DOHH2 (cell line): ENCODE measurements around the gene CARM1.
A peak's percentile ranks its signal among the peaks of the same experiment; 100 is the strongest.

Source experiments
- H3F3A ChIP-seq: fragments of 200-600 bp; sonication (generic), shearing (Covaris generic); 2 replicates; pipeline ENCODE4 v1.6.0; 2016; ENCODE audit warnings: antibody characterized with exemption, mild to moderate bottlenecking; ENCODE audit not compliant: control insufficient read depth, insufficient read depth
- H3K27ac ChIP-seq: fragments of 200-600 bp; sonication (generic); 2 replicates; pipeline ENCODE4 v1.5.1; 2014; ENCODE audit warnings: low read depth, mild to moderate bottlenecking, low read length, moderate library complexity
- H3K27me3 ChIP-seq: fragments of 200-600 bp; sonication (generic); 2 replicates; pipeline ENCODE4 v1.6.1; 2014; ENCODE audit warnings: mild to moderate bottlenecking, low read length, mixed read lengths; ENCODE audit not compliant: control insufficient read depth
- H3K36me3 ChIP-seq: fragments of 200-600 bp; sonication (generic); 2 replicates; pipeline ENCODE4 v1.6.1; 2014; ENCODE audit warnings: mild to moderate bottlenecking, low read length, moderate library complexity, mixed read lengths; ENCODE audit not compliant: control insufficient read depth
- H3K4me1 ChIP-seq: fragments of 200-600 bp; sonication (generic); 2 replicates; pipeline ENCODE4 v1.6.1; 2014; ENCODE audit warnings: mild to moderate bottlenecking, low read length, mixed read lengths; ENCODE audit not compliant: control insufficient read depth
- H3K4me2 ChIP-seq: fragments of 200-600 bp; sonication (generic); 2 replicates; pipeline ENCODE4 v1.6.0; 2014; ENCODE audit warnings: mild to moderate bottlenecking, low read length, moderate library complexity
- H3K4me3 ChIP-seq: fragments of 200-600 bp; sonication (generic); 2 replicates; pipeline ENCODE4 v1.5.1; 2014; ENCODE audit warnings: mild to moderate bottlenecking, low read length, mixed read lengths
- H3K79me2 ChIP-seq: fragments of 200-600 bp; sonication (generic); 2 replicates; pipeline ENCODE4 v1.6.1; 2014; ENCODE audit warnings: mild to moderate bottlenecking, low read length, mixed read lengths; ENCODE audit not compliant: control insufficient read depth
- H3K9me2 ChIP-seq: fragments of 200-600 bp; sonication (generic); replicated peaks from 2 replicates; pipeline ENCODE4 v1.6.1; 2014; ENCODE audit warnings: mild to moderate bottlenecking, low read length, mixed read lengths; ENCODE audit not compliant: control insufficient read depth
- H3K9me3 ChIP-seq: fragments of 200-600 bp; sonication (generic); 2 replicates; pipeline ENCODE4 v1.6.1; 2014; ENCODE audit warnings: antibody characterized with exemption, low read length, mixed read lengths; ENCODE audit not compliant: control insufficient read depth, insufficient read depth
- H4K20me1 ChIP-seq: fragments of 200-600 bp; sonication (generic); 2 replicates; pipeline ENCODE4 v1.6.0; 2014; ENCODE audit warnings: low read depth, mild to moderate bottlenecking, antibody characterized with exemption, low read length, moderate library complexity; ENCODE audit not compliant: control insufficient read depth, insufficient read depth
- EZH2phosphoT487 ChIP-seq: fragments of 200-600 bp; sonication (generic); IDR thresholded peaks from 2 replicates; pipeline ENCODE4 v1.6.1; 2017; ENCODE audit warnings: borderline replicate concordance, mild to moderate bottlenecking, antibody characterized with exemption, low read length, moderate library complexity, mixed read lengths
- TF ChIP-seq, protein P1 (sequence below): fragments of 200-600 bp; sonication (generic); IDR thresholded peaks from one replicate; pipeline ENCODE4 v1.5.1; 2014; ENCODE audit warnings: antibody characterized with exemption, mild to moderate bottlenecking, low read depth, low read length; ENCODE audit not compliant: poor library complexity, severe bottlenecking

CARM1 gene

DNA sequence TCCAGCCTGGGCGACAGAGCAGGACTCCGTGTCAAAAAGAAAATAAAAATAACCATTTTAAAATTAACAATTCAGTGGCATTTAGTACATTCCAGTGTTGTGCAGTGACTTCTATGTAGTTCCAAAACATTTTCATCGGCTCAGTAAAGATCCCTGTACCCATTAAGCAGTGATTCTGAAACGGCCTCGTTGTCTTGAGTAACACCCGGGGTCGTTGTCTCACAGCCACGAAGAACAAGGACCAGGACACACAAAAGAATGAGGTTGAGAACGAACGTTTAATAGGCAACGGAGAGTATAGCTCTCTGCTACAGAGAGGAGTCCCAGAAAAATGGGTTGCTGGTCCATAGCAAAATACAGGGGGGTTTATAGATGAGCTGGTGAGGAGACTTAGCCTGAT lies 33.0 kb upstream of the CARM1 start:
- Histone ChIP-seq H3K27me3 (no peaks in the 10 kb centered on the region), H3F3A (peaks cover 8% of the 10 kb centered on the region), H3K9me3 (peaks cover 7% of the 10 kb centered on the region), H3K4me1 (peaks cover 30% of the 10 kb centered on the region), H3K36me3 (peaks cover 12% of the 10 kb centered on the region), H3K4me2 (peak overlapping the region; percentile 57), H3K4me3 (peak overlapping the region; percentile 17; the same call in 1 of the 2 replicates), H3K27ac (no peak overlapping the region), H3K79me2 (no peaks in the 10 kb centered on the region), H3K9me2 (no peaks in the 10 kb centered on the region), H4K20me1 (peaks cover 5% of the 10 kb centered on the region; the same call in 1 of the 2 replicates)
- TF ChIP-seq, protein P1, sequence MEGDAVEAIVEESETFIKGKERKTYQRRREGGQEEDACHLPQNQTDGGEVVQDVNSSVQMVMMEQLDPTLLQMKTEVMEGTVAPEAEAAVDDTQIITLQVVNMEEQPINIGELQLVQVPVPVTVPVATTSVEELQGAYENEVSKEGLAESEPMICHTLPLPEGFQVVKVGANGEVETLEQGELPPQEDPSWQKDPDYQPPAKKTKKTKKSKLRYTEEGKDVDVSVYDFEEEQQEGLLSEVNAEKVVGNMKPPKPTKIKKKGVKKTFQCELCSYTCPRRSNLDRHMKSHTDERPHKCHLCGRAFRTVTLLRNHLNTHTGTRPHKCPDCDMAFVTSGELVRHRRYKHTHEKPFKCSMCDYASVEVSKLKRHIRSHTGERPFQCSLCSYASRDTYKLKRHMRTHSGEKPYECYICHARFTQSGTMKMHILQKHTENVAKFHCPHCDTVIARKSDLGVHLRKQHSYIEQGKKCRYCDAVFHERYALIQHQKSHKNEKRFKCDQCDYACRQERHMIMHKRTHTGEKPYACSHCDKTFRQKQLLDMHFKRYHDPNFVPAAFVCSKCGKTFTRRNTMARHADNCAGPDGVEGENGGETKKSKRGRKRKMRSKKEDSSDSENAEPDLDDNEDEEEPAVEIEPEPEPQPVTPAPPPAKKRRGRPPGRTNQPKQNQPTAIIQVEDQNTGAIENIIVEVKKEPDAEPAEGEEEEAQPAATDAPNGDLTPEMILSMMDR, result no peak
- no peak for TF ChIP-seq EZH2phosphoT487

GRCh38 chr19:10839114-10840050 lies 32.0 kb upstream of the CARM1 start:
- Histone ChIP-seq H3K4me2 (no peak overlapping the region; the same call in 1 of the 2 replicates), H3K4me1 (peaks cover 30% of the 10 kb centered on the region)
- no peak for TF ChIP-seq EZH2phosphoT487
- TF ChIP-seq, protein P1, result no peak

GRCh38 chr19:10842788-10843187 lies 28.6 kb upstream of the CARM1 start:
- H3F3A ChIP-seq, result 0 out of 2 replicates have a peak, but pooled peaks cover 4% of the 10 kb centered on the region
- no peak overlapping the region for H3K27ac ChIP-seq
- H3K9me3 ChIP-seq, result no peaks in the 10 kb centered on the region
- TF ChIP-seq, protein P1, result no peak
- no peak for TF ChIP-seq EZH2phosphoT487
- H3K27me3 ChIP-seq, result no peaks in the 10 kb centered on the region
- no peak overlapping the region for H3K4me3 ChIP-seq
- no peak overlapping the region for H3K4me2 ChIP-seq
- H3K36me3 ChIP-seq, result no peaks in the 10 kb centered on the region
- peaks cover 14% of the 10 kb centered on the region for H3K4me1 ChIP-seq
- no peaks in the 10 kb centered on the region for H4K20me1 ChIP-seq
- H3K9me2 ChIP-seq, result no peaks in the 10 kb centered on the region
- H3K79me2 ChIP-seq, result no peaks in the 10 kb centered on the region

More at GRCh38 chr19:10839114-10840050, 32.0 kb upstream of the CARM1 start:
- no peaks in the 10 kb centered on the region for H3K27me3 ChIP-seq
- H3K36me3 ChIP-seq, result peaks cover 7% of the 10 kb centered on the region
- no peak overlapping the region for H3K27ac ChIP-seq
- no peak overlapping the region for H3K4me3 ChIP-seq
- H3K9me2 ChIP-seq, result no peaks in the 10 kb centered on the region
- H4K20me1 ChIP-seq, result peaks cover 5% of the 10 kb centered on the region; the same call in 1 of the 2 replicates
- peaks cover 7% of the 10 kb centered on the region for H3K9me3 ChIP-seq
- 0 out of 2 replicates have a peak, but pooled peaks cover 4% of the 10 kb centered on the region for H3F3A ChIP-seq
- H3K79me2 ChIP-seq, result no peaks in the 10 kb centered on the region
